Tibial nerve (tissue), 4 donors: ENCODE data around the gene DEPDC1B. TPM values are rescaled to one million over a fixed set of nuclear protein-coding genes. Genes with fewer than 3 reads are reported as not detected.
A peak's percentile ranks its signal among the peaks of the same experiment; 100 is the strongest.

ENCODE experiments used
- DNase-seq, 2 donors: peaks; one replicate each; pipeline ENCODE4 v3.0.0-alpha.2; 2019; ENCODE audit warnings: low spot score in 2 of 2
- H3K27ac ChIP-seq, 4 donors: fragments of 200-600 bp; sonication (generic) in 3 of 4; one replicate each; pipeline ENCODE4 v1.5.1; 2017 to 2019; ENCODE audit warnings: mild to moderate bottlenecking in 1 of 4
- H3K27me3 ChIP-seq, 2 donors: fragments of 200-600 bp; sonication (generic) in 1 of 2; one replicate each; pipeline versions ENCODE4 v1.5.1 to v1.6.0; 2017 to 2019
- H3K36me3 ChIP-seq, 3 donors: fragments of 200-600 bp; sonication (generic); one replicate each; pipeline ENCODE4 v1.5.1; 2018 to 2019
- H3K4me1 ChIP-seq, 4 donors: fragments of 200-600 bp; sonication (generic) in 3 of 4; one replicate each; pipeline ENCODE4 v1.5.1; 2017 to 2019
- H3K4me3 ChIP-seq, 4 donors: fragments of 200-600 bp; sonication (generic) in 3 of 4; one replicate each; pipeline ENCODE4 v1.5.1; 2017 to 2019; ENCODE audit warnings: mild to moderate bottlenecking in 1 of 4, moderate library complexity in 1 of 4
- H3K9me3 ChIP-seq, 4 donors: fragments of 200-600 bp; sonication (generic) in 3 of 4; one replicate each; pipeline ENCODE4 v1.5.1; 2017 to 2019
- CTCF ChIP-seq, 5 experiments: fragments of 200-600 bp in 3 of 5; fragments of 450-650 bp in 2 of 5; sonication (generic) in 3 of 5; IDR thresholded peaks; one replicate each; pipeline ENCODE4 v1.5.1; 2016 to 2019; ENCODE audit warnings: antibody characterized with exemption in 5 of 5, mild to moderate bottlenecking in 3 of 5, moderate library complexity in 2 of 5
- EP300 ChIP-seq, 2 donors: sonication (generic); formaldehyde crosslinking; IDR thresholded peaks; one replicate each; pipeline ENCODE4 v1.6.1; 2017; ENCODE audit warnings: antibody characterized with exemption in 2 of 2, mild to moderate bottlenecking in 1 of 2
- POLR2A ChIP-seq, 2 donors: fragments of 450-650 bp; IDR thresholded peaks; one replicate each; pipeline ENCODE4 v1.6.1; 2017; ENCODE audit warnings: antibody characterized with exemption in 2 of 2, mild to moderate bottlenecking in 2 of 2, moderate library complexity in 2 of 2
- WGBS, 2 donors: methylation state at CpG; one replicate each; pipeline ENCODE4 v1.1.5; 2018; 5-methylcytosine and 5-hydroxymethylcytosine counted together
- total RNA-seq, 4 donors: library from RNA; depleted of rRNA; stranded (reverse); fragments of >200 nt; gene quantifications; one replicate each; pipeline ENCODE4 v1.1.0, GENCODE V29; 2016

Gene DEPDC1B
- total RNA-seq, 4 donors from 2014 or later, result 2.2 to 5.7 (median 4.4) TPM

DNA sequence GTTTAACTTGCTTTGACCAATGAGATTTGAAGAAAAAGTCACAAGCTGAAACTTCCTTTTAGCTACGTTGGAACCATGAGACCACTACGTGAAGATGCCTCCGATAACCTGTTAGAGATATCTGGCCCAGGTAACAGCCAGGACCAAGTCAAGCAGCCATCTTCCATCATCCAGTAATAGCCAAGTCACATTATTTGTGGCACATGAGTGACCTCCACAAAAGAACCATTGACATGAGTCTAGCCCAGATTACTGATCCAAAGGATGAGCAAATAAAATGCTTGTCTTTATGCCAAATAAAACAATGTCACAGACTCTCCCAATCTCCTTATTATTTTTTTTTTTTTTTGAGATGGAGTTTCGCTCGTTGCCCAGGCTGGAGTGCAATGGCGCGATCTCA is 1.6 kb downstream of the DEPDC1B start:
- TF ChIP-seq CTCF (IDR thresholded peaks at IDR 0.05), result no peak
- no peak for TF ChIP-seq POLR2A (IDR thresholded peaks at IDR 0.05)
- no peak for TF ChIP-seq EP300 (IDR thresholded peaks at IDR 0.05)
- H3K36me3 ChIP-seq, result no peaks in the 10 kb centered on the region
- H3K4me3 ChIP-seq, result no peak overlapping the region
- DNase-seq, result no peak
- H3K27me3 ChIP-seq, result no peaks in the 10 kb centered on the region
- H3K27ac ChIP-seq, result peak overlapping the region in 1 of 4 donors; percentile 92
- peaks cover 0 to 15% (median 4%) of the 10 kb centered on the region in 4 donors for H3K4me1 ChIP-seq
- H3K9me3 ChIP-seq, result no peaks in the 10 kb centered on the region
- 92 to 93% methylated on average over 7 of the region's 7 CpGs for WGBS, 2 donors

- 77 to 85% methylated on average over 4 of the region's 4 CpGs for WGBS, 2 donors
- no peaks in the 10 kb centered on the region for H3K27me3 ChIP-seq
- DNase-seq, result no peak
- TF ChIP-seq POLR2A (IDR thresholded peaks at IDR 0.05) (no peak), CTCF (IDR thresholded peaks at IDR 0.05) (no peak), EP300 (IDR thresholded peaks at IDR 0.05) (no peak)
- no peak overlapping the region for H3K27ac ChIP-seq
- no peak overlapping the region for H3K4me3 ChIP-seq
- H3K36me3 ChIP-seq, result no peaks in the 10 kb centered on the region
- H3K9me3 ChIP-seq, result no peaks in the 10 kb centered on the region
- H3K4me1 ChIP-seq, result no peaks in the 10 kb centered on the region
Measured at GRCh38 chr5:60690326-60690725, 9.6 kb downstream of the DEPDC1B start.

DNA sequence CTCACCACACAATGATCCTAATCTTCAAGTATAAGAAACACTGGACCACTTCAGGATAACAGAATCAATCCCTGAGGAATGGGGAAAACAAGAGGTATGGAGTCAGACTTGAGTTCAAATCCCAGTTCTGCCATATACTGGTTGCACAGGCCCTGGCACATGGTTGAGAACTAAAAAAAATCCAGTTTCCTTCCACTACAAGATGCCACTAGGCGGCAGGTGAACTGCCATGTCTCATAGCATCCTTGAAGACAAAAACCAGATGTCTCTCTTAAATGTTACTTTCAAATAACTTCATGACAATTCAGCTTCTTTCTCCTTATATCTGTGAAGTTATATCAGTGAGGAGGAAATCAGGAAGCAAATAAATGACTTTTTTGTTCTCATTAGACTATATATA is 11.0 kb downstream of the DEPDC1B start:
- no peaks in the 10 kb centered on the region for H3K36me3 ChIP-seq
- DNase-seq, result no peak
- TF ChIP-seq CTCF (IDR thresholded peaks at IDR 0.05) (no peak), POLR2A (IDR thresholded peaks at IDR 0.05) (no peak), EP300 (IDR thresholded peaks at IDR 0.05) (no peak)
- no peak overlapping the region for H3K4me3 ChIP-seq
- H3K27ac ChIP-seq, result no peak overlapping the region
- WGBS, 2 donors, result 90 to 92% methylated on average over 1 of the region's 1 CpG
- no peaks in the 10 kb centered on the region for H3K4me1 ChIP-seq
- H3K9me3 ChIP-seq, result no peaks in the 10 kb centered on the region
- H3K27me3 ChIP-seq, result no peaks in the 10 kb centered on the region

GRCh38 chr5:60687927-60688720 is 11.8 kb downstream of the DEPDC1B start:
- H3K4me3 ChIP-seq, result no peak overlapping the region
- TF ChIP-seq EP300 (IDR thresholded peaks at IDR 0.05) (no peak), POLR2A (IDR thresholded peaks at IDR 0.05) (no peak), CTCF (IDR thresholded peaks at IDR 0.05) (no peak)
- WGBS, 2 donors, result 69 to 85% methylated on average over 3 of the region's 3 CpGs

DNA sequence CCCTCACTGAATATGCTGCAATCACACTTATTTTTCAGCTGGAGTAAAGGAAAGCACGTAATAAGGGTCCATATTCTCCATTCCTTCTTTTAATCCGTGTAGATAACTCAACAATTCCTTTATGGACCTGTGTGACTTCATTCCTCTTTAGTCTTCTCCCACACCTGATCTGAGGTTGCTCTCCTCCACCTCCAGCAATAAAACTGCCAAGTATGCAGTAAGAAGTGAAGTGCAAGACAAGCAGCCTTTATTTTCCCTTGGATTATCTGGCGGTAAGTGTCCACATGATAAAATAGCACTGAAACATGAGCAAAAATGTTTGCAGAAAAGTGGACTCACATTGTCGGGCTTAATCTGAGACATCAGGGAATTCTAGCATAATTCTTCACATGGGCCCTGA is 13.8 kb downstream of the DEPDC1B start:
- 90 to 93% methylated on average over 4 of the region's 4 CpGs for WGBS, 2 donors
- no peaks in the 10 kb centered on the region for H3K4me1 ChIP-seq
- H3K27me3 ChIP-seq, result no peaks in the 10 kb centered on the region
- H3K36me3 ChIP-seq, result no peaks in the 10 kb centered on the region
- no peak for DNase-seq
- no peaks in the 10 kb centered on the region for H3K9me3 ChIP-seq
- TF ChIP-seq EP300 (IDR thresholded peaks at IDR 0.05), result no peak
- TF ChIP-seq POLR2A (IDR thresholded peaks at IDR 0.05), result no peak
- no peak for TF ChIP-seq CTCF (IDR thresholded peaks at IDR 0.05)
- no peak overlapping the region for H3K27ac ChIP-seq
- no peak overlapping the region for H3K4me3 ChIP-seq

More at GRCh38 chr5:60687927-60688720, 11.8 kb downstream of the DEPDC1B start:
- no peaks in the 10 kb centered on the region for H3K4me1 ChIP-seq
- H3K9me3 ChIP-seq, result no peaks in the 10 kb centered on the region
- H3K36me3 ChIP-seq, result no peaks in the 10 kb centered on the region
- H3K27ac ChIP-seq, result no peak overlapping the region
- H3K27me3 ChIP-seq, result no peaks in the 10 kb centered on the region
- no peak for DNase-seq
